DMS 273 (cell line): ENCODE measurements around the gene PPP1R18.
"Not testable (repeated sequence)": the region's sequence is repeated elsewhere in the genome, so short reads cannot be mapped to it uniquely, and the experiment has no call there.

Experiments used
- DNase-seq: peaks from one replicate; lab custom pipeline; 2025; ENCODE audit not compliant: unreplicated experiment; lab: John Stamatoyannopoulos, UW

PPP1R18 gene

DNA sequence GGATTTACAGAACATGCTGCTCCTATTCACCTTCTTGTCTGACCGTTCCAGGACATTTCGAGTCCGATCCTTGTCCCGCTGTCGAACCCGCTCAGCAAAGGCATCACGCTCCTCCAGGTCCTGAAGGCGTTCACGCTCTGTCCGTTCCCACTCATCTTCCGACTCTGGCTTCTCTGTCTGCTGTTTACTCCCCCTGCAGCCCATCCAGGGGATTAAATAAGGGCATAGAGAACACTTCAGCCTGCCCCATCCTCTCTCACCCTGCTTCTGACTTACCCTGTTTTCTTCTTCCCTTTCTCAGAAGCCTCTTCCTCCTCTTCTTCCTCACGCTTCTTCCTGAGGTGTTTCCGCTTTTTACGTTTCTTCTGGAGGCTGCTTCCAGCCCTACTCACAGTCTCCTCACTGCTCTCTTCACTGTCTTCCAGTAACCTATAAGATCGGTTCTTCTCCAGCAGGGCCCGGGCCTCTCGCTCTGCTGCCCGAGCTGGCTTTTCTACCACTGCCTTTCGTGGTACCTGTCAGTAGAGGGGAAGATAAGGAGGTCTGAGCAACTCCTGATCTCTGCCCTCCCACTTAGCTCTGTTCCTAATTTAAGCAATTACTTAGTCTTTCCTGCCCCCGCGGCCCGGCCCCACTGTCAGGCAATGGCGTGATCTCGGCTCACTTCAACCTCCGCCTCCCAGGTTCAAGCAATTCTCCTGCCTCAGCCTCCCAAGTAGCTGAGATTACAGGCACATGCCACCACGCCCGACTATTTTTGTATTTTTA lies 15.5 kb downstream of the PPP1R18 start:
- peak; percentile 38 for DNase-seq

DNA sequence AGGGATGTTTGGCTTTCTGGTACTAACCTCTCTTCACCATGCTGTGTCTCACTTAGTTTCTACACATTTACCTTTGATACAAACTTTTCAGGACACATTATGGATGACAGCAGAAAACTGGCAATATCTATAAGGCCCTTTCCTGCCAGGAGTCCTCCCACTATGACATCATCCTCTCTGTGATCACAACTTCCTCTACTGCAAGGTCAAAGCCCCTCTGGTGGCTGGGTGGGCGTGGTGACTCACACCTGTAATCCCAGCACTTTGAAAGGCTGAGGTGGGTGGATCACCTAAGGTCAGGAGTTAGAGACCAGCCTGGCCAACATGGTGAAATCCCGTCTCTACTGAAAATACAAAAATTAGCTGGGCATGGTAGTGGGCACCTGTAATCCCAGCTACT lies 20.1 kb downstream of the PPP1R18 start:
- DNase-seq, result not testable (repeated sequence)

DNA sequence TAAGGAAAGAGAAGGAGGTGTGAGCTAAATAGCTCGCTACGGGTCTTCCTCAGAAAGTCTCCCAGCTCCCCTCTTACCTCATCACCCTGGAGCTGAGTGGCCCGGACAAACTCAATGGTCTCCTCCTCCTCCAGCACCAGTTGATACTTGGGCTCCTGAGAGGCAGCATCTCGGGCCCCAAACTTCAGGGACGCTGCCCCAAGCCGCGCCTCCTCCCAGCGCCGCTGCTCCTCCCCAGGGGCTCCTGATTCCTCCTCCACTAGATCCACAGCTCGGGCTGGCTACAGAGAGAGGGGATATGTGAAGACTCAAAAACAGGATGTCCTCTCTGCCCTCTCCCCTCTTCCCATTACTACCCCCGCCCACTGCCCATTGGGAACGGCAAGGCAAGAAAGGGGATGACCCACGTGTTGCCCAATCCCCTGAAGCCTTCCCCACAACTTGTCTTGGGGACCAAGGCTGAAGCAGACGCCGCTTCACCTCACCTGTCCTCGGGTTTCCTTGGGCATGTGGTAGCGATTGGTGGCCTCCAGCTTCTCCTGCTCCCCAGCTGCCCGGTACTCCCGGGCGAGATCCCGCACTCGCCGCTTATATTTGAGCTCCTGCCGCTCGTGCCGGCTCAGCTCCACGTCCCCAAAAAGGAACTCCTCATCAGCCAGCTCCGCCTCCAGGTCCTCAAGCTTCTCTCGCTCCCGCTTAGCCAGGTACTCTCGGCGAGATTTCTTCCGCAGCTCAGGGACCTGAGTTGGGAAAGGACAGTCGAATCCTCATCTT lies 21.3 kb downstream of the PPP1R18 start:
- DNase-seq, result no peak

DNA sequence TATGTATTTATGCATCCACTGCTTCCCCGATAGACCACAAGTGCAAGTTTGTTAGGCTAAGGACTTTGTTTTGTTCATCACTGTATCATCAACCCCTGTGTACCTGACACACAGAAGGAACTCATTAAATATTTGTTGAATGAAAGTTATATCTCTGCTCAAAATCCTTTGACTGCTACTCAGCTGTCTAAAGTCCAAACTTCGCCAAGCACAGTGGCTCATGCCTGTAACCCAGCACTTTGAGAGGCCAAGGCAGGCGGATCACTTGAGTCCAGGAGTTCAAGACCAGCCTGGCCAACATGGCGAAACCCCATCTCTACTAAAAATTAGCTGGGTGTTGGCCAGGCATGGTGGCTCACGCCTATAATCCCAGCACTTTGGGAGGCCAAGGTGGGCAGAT lies 28.5 kb downstream of the PPP1R18 start:
- not testable (repeated sequence) for DNase-seq

DNA sequence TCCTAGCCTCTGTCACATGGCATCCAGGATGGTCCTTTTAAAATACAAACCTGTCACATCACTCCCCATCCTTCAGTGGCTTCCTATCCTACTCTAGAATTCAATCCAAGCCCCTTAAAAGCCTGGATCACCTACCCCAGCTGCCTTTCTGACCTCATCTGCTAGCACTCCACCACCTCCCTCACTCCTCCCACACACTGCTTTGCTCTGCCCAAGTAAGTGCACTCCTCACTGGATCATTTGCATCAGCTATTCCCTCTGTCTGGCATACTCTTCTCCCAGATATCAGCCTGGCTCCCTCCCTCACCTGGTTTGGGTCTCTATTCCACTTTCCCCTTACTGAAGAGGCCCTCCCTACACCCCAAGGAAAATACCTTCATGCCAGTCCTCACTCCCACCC lies 29.0 kb downstream of the PPP1R18 start:
- DNase-seq, result no peak

DNA sequence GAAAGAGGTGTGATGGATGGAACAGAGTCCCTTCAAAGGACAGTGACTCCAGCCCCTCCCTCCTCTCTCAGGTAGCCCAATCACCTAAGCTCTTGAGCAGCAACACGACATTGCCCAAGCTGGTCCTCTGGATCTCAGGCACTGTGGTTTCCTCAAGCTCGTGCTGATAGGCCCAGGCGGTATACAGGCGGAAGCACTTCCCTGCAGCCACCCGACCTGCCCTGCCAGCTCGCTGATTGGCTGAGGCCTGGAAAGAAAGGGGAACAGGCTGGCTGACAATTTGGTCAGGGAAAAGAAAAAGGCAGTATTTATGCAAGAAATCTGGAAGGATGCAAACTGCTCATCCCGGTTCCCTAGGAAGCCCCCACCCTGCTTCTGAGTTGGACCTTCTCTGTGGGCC lies 29.9 kb downstream of the PPP1R18 start:
- no peak for DNase-seq

DNA sequence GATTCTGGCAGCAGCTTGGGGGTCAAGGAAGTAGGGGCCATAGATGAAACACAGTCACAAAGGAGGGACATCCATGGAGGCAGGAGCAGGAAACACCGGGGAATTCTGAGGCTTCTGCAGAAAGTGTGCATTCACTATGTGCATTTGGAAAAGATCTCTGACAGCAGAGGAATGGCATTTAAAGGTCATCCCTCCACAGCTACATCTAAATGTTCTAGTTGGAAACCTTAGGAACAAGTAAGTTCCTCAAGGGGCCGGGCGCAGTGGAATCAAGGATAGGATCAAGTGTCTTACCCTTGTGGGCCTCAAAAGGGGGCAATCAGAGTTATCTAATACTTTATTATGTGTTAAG lies 30.7 kb downstream of the PPP1R18 start:
- DNase-seq, result no peak

DNA sequence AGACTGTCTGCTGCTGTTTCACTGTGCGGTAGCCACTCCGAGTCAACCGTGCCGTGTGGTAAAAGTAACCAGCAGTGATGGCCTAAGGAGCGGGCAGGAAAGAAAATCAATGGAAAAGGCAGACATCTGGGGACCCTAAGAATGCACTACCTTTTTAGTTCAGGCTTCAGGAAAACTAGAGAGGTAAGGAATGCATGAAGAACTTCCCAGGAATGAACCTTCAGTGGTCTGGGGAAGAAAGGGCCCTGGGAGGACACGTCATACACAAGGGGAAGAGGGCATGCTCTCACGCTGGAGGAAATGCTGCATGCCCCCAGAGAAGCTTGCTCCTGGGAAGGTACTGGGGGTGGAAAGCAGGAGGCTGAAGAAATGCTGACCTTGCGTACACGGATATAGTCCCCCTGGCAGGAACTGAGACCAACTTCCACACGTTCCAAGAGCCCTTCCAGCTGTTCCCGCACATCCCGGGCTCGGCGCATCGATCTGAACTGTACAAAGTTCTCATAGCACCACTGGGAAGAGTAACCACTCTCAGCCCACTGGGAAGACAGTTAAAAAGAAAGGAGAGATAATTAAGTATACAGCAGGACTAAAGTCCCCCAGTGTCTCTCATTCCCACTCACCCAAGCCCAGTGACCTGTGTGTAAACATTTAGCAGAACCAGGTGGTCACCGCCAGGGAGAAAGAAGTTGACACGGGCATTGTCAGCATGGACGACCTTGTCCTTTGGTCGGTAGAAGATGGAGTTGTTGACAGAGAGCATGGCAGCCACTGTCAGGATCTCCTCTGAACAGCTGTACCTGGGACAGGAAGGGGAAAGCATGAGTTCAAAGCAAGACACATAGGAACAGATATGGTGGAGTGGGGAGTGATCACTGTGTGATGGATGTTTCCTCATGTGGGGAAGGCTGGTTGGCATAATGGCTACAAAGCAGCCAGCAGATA lies 31.4 kb downstream of the PPP1R18 start:
- no peak for DNase-seq

DNA sequence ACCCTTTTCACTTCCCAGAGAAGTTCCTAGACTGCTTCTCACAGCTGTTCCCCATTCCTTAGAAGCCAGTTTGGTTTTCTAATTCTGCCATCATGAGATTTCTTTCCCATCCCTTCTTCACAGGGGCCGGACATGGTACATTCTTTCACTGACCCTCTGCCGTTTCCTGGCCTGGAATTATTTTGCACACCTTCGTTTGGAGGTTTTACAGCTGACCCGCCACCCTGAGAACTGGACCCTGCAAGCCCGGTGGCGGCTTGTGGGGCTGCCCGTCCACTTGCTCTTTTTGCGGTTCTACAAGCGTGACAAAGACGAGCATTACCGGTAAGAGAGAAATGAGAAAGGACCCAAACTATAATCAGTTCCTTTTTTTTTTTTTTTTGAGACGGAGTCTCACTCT lies 35.3 kb downstream of the PPP1R18 start:
- no peak for DNase-seq

DNA sequence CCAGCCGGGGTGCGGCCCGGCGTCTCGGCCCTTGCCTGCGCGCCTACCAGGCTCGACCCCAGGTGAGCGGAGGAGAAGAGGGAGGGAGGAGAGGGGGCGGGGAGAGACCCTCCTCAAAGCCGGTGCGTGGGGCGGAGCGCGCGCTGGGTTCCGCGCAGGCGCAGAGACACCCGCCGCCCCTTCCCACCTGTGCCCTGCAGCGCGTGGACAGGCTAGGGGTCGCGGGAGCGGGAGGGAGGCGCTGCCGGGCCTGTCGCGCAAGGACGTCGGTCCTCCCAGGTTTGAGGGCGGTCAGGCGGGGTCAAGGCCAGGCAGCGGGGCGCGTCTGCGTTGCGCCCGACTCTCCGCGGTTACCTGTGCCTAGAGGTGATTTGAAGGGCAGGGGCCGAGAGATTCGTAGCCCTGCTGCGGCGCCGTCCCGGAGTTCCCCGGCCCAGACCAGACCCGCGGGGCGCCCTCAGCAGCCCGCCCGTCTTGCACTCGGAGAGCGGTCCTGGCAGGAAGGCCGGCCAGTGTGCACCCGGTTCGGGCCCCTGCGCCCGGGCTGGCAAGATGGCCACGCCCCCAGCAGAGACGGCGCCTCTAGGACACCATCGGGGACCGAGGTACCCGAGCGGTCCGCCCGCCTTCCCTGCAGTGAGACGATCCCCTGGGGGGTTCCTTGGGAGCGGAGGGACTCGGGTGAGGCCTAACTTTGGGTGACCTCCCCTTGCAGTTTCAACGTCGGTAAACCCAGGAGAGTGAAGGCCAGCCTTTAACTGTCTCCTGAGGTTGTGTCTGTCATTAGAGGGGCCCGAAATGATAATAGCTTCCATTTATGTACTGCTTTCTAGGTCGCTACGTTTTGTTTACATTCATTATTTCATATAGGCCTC lies 39.0 kb downstream of the PPP1R18 start:
- peak; percentile 86 for DNase-seq

DNA sequence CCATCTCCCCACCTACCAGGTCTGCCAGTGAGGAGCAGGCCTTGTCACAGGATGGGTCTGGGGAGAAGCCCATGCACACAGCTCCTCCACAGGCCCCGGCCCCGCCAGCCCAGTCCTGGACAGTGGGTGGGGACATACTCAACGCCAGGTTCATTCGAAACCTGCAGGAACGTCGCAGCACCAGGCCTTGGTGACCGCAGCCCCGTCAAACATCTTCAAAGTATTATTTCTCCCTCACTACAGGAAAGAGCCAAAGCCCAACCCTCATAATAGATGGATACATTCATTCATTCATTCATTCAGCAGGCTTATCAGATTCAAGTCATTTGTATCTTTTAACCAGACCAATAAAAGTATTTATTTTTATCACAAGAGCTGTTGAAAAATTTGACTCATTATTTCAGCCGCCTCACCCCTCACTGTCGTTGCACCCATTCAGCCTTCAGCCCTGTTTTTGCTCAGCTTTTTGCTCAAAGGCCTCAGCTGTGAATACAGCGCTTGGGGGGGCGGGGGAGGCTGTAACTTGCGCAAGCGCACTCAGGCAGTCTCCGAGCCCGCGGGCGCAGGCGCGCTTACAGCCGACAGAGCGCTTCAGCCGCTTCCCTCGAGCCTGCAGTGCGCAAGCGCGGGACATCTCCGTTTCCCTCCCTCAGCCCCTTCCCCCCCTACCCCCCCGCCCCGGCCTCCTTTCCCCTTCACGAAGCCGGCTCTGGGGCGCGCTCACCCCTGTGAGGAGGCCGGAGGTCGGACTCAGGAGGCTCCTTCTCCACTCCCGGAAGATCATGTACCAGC lies 39.8 kb downstream of the PPP1R18 start, which contains the start of gene C6orf136:
Gene C6orf136, plus strand, starts transcription at position 684 of the 792 bp plus-strand sequence. Its CDS starts 99 bp downstream, at position 783.
- peak; percentile 97 for DNase-seq

DNA sequence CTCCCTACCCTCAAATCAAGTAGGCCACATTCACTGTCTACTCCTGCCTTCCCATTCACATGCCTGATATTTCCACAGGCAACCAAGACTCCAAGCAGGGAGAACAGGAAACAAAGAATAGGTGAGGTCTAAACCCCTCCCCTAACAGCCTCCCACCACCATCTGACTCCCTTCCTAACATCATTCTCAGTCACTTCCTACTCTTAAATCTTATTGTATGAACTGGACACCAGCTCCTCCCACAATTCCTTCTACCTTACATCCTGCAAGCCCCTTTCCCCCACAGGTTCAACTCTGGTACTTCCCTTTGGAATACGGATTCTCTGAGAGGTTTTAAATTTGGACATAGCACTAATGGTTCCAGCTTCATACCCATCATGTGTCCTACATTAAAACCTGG lies 40.5 kb downstream of the PPP1R18 start:
- no peak for DNase-seq

DNA sequence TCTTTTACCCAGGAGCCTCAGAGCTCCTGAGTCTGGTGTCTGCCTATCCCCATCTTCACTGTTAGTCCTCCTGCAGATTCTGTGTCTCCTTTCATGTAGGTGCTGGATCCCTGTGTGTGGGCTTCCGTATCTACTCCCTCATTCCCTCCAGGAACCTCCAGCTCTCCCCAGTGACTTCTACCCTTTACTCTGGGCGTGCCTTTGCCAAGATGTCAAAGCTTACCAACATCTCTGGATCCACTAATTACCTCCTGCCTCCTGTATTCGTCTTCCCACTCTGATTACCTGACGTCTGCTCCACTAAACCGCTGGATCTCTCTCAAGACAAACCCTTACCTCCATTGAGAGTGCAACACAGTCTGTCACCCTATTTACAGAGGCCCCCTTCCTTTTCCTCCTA lies 41.7 kb downstream of the PPP1R18 start:
- DNase-seq, result no peak

DNA sequence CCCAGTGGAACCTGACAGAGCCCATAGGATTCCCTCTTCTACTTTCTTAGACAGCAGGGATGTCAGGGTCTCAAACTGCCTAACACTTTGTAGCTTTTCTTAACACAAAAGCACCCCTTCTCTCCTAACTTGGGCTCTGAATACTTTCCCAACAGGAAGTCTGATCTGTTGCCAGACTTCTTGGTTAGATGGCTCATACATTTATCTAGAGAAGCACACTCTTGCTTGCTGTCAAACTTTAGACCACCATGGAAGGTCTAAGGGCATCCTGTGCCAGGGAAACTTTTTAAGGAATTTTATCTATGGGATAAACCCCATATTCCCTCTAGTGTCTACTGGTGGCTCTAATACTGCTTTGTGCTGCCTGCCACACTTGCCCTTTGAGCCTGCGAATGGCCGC lies 42.8 kb downstream of the PPP1R18 start:
- DNase-seq, result no peak

DNA sequence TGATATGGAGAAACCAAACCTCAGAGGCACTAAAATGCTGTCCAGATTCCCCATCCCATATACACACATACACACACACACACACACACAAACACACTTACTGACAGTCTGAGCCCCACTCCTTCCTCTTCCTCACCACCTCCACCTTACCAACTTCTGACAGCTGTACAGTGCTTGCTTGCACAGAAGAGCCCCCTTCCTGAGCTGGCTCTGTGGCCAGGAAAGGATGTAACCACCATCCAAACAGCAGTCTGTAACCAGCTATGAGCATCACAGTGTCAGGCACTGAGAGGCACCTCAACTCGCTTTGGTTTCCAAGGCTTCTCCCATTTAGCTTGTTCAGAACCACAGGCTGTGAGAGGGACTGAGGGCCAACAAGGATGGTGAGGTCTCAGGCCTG lies 45.4 kb downstream of the PPP1R18 start:
- DNase-seq, result no peak

DNA sequence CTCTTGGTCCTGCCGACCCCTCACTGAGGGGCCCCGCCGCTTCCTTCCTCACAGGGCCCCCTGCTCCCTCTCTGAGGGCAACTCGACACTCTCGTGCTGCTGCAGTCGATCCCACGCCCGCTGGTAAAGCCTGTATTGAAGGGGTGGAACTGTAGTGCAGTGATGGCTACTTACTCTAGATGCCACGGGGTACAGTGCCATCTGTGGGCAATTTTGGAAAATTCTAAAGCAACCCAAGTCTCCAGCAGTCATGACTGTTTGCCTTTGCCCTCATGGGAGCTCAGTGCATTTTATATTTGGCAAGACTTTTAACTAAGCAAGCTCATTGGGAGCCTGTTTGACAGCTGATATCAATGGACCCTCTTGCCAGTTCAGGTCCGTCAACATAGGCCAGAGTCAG lies 46.0 kb downstream of the PPP1R18 start:
- peak; percentile 35 for DNase-seq

DNA sequence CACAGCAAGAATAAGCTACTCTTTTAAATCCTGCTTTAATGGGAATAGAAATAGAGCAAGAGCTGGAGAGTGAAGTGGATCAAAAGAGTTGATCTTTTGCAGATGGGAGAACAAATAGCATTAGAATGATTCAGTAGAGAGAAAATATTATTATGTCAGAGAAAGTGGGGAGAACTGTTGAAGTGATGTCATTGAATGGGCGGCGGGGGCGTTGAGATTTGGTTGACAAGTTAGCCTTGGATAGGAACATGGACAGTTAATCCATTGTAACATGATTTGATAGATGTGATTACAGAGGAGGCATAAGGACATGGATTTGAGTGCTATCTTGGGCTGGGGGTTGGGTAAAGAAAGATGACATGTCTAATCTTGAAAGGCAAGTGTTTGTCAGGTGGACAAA lies 50.6 kb downstream of the PPP1R18 start:
- no peak for DNase-seq

DNA sequence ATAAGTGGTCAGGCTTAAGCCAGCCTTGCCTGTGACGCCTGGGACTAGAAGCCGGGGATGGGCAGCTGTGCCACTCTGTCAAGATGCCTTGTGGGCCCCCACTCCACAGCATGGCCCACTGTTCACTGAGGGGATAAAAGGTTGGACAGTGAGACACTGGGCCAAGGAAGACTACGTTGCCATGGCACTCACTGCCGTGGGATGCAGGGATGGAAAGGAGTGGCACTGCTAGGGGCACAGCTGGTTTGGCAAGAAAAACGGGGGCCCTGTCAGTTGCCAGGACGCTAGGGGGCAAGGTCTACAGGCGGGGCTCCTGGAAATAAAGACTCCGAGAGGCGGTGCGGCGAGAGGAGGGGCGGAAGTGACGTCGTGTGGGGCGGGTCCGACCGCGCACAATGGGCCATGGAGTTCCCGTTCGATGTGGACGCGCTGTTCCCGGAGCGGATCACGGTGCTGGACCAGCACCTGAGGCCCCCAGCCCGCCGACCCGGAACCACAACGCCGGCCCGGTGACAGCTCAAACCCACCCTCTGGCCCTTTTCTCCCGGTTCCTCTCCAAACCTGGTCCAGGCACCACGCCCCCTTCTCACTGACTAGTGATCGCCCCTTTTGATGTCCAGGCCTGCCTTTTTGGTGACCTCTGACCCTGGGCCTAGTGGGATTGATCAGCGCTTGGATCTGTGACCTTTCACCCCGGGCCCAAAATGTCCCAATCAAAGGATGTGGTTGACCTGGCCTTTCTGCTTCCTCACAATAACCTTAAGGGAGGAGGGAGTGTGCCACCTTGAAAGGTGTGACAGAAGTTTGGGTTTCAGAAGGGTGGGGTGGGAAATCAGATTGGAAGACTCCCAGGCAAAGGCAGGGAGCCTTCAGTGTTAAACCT lies 59.7 kb downstream of the PPP1R18 start, which contains the start of gene ATAT1:
Gene ATAT1, plus strand, starts transcription at position 391 of the 883 bp plus-strand sequence.
- DNase-seq, result peak; percentile 95
